ENCODE results near the gene PKNOX1.
"Not testable (repeated sequence)": the region's sequence is repeated elsewhere in the genome, so short reads cannot be mapped to it uniquely, and the experiment has no call there.

Gene PKNOX1

DNA sequence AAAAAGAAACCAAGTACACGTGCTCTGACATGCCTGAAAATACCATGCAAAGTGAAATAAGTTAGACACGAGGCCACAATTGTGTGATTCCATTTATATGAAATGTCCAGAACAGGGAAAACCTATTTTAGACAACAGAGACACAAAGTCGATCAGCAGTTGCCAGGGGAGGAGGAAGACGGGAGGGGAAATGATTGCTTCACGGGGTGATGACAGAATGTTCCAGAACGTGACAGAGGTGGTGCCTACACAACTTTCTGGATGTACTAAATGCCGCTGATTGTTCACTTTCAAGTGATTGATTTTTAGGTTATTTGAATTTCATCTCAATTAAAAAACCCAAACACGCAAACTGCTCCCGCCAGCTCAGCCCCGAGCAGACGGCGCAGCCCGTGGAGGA lies 78.8 kb downstream of the PKNOX1 start:
- DNase-seq (ENCODE audit: low read depth in 3 of 3): not testable (repeated sequence)

DNA sequence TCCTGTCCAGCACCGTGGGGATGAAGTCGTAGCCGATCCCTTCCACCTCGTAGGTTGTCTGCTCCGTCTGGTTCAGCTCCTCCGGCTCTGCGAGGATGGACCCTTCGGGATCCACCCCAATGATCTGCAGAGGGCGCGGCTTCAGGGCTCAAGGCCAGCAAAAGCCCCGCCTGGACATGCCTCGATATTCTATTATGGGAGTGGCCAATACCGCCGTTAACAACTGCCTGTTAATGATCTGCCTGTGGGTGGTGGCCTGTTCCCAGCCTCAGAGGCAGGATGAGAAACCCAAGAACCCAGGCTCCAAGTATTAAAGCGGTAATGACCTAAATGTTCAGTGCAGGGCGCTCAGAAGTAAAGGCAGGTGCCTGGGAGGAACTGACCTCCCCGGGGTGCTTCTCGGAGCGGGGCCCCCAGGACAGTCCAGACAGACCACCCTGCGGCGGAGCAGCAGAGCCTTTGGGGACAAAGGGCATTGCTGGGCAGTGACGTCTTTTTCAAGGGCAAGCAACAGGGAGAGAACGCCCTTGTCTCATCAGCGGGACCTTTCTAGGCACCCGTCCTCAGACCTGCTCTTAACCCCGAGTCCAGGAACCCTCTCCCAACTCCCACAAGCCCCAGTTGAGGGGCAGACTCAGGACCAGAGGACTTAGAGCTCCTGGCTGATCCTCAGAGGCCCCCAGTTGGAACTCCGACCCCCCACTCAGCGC lies 88.7 kb downstream of the PKNOX1 start:
- not testable (repeated sequence) for DNase-seq (ENCODE audit: low read depth in 3 of 3)

DNA sequence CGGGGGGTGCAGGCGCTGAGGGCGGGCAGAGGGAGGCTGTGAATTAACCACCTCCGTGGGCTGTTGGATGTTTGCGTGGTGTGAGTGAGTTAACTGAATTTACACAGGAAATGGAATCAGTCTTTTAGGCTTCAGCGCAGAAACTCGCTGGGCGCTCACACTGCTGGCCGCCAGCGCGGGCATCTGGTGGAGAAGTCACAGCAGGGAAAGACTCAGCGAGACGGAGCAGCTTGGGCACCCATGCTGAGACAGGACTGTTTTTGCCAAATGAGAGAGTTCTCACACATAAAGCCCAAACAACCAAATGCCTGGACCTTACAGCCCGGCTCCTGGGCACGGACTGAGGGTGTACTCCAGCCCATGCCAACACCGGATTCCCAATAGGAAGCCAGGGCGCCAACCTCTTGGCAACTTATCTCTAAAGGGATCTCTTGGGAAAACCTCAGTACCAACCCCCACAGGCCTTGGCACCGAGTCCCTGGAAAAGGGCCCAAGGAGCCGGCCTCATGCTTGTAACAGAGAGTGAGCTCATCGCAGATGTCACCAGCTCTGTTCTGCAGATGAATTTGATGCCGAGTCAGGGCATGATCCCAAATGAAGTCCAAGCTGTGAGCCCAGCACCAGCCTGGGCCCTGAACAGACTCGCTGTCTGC lies 90.0 kb downstream of the PKNOX1 start:
- DNase-seq (ENCODE audit: low read depth in 3 of 3): not testable (repeated sequence)

DNA sequence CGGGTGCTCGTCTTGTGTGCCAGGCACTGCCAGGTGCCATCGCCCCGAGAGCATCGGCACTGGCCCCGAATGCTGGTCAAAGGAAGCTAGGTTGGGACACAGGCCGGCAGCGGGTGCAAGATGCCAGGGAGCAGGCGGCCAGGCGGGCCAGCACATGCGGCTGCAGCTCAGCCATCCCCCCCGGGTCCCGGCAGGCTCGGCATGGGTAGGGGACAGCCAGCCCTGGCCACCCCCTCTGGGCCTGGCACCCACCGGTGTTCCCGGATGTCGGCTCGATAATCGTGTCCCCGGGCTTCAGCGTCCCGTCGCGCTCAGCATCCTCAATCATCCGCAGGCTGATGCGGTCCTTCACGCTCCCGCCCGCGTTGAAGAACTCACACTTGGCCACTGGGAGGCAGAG lies 91.6 kb downstream of the PKNOX1 start:
- DNase-seq (ENCODE audit: low read depth in 3 of 3): not testable (repeated sequence)

- DNase-seq (ENCODE audit: low read depth in 3 of 3): not testable (repeated sequence)
Measured at GRCh38 chr21:43066690-43067089, 92.3 kb downstream of the PKNOX1 start.

- DNase-seq (ENCODE audit: low read depth in 3 of 3): not testable (repeated sequence)
Measured at GRCh38 chr21:43068065-43068464, 93.7 kb downstream of the PKNOX1 start.

GRCh38 chr21:43069682-43070081 lies 95.3 kb downstream of the PKNOX1 start:
- not testable (repeated sequence) for DNase-seq (ENCODE audit: low read depth in 3 of 3)

DNA sequence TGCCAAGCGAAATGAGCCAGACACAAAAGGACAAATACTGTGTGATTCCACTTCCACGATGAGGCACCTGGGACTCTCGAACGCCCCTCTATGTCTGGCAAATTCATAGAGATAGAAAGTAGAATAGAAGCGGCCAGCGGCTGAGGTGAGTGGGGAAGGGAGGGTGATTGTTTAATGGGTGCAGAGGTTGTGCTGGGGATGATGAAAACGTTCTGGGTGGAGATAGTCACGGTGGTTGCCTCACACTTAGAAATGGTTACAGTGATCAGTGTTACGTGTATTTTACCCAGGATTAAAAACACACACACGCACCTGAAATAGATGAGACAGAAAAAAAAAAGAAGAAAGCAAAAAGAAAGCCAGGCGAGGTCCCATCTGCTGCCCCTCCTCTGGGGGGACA lies 98.4 kb downstream of the PKNOX1 start:
- not testable (repeated sequence) for DNase-seq (ENCODE audit: low read depth in 3 of 3)

DNA sequence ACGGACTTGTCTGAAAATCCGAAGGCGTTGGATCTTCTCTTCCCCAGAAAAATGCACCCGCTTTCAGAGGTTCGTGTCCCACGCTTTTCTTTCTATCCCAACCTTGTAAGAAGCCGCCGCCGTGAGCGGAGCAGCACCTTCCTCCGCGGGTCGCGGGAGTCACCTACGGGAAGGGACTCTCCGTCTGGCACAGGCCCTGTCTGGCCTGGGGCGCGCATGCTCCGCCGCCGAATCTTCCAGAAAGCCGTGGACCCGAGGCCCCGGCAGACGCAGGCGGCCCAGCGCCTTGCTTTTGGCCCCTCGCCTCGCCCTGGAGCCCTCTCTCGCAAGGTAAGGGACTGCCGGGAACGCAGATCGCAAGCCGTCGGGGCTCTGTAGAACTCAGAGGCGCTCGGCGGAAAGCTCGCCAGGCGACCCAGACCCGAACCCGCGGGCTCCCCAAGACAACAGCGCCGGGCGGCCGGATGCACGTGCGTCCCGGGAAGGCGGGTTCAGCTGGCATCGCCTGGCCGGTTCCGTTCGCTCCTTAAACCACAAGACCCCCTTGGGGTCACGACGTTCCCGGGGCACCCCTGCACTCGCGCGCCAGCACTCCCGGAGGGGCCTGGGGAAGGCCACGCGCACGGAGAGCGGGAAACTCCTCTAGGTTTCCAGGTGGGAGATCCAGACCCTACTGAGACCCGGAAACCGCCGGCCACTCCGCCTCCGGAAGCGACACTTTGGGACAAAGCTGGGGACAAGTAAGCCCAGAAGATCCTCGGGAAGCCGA lies 100.2 kb downstream of the PKNOX1 start:
- DNase-seq (ENCODE audit: low read depth in 3 of 3): not testable (repeated sequence)

DNA sequence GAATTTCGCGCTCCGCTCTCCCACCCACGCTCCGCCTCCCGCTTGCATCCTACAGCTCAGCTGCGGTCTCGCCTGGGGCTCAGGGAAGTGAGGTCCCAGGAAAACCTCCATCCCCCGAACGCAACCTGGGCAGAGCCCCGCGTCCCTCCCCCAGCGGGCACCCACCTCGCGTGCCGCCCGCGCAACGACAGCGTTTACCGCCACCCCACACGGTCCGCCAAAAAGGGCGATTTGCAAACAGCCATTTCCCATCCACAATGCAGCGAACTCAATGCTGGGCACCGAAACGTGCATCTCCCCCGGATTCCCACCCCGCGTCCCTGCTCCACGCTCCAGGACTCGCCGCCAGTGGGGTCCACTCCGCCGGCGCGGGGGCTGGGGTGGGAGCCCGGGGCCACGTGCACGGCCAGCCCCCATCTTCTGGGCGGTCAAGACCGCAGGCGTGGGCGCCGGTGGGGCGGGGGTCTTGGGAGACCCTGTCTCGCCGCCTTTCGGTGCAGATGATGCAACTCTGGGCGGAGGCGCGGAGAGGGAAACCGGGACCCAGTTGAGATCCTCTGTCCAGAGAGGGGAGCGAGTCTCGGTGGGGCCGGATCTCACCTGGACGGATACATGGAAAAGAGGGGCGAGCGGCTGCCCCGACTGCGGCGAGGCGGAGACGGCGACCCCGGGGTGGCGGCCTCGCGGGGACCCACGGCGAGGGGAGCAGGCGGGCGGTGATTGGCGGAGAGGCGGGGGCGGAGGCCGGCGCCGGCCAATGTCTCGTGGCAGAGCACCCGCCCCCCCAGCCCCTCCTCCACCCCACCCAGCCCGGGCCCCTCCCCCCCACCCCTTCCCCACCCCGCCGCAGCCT lies 101.0 kb downstream of the PKNOX1 start, which contains the start of gene CBS:
Gene CBS (minus strand): TSS at position 666 of the 853 bp plus-strand sequence. CDS start 3,642 bp downstream, outside the sequence.
- not testable (repeated sequence) for DNase-seq (ENCODE audit: low read depth in 3 of 3)

GRCh38 chr21:43076023-43076637 lies 101.8 kb downstream of the PKNOX1 start:
- DNase-seq (ENCODE audit: low read depth in 3 of 3): not testable (repeated sequence)

DNA sequence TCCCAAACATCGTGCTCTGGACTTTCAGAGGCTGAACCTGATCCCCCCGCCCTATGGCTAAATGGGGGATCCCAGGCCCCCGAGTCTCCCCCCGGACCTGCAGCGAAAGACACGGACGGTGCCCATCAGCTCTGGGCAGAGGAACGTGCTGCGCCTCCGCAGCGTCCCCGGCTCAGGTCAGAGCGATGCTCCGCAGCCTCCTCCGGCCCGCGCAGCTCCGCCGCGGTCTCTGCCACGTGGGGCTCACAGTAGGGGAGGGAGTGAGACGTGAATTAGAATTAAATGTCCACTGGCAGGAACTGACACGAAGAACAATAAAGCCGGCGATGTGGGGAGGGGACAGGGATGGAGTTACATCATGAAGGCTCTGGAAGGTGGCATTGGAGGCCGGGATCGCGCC lies 102.3 kb downstream of the PKNOX1 start:
- DNase-seq (ENCODE audit: low read depth in 3 of 3): not testable (repeated sequence)

- DNase-seq (ENCODE audit: low read depth in 3 of 3): not testable (repeated sequence)
Measured at GRCh38 chr21:43082587-43083300, 108.4 kb downstream of the PKNOX1 start.
